Coronary artery (tissue), 2 donors: ENCODE results near the gene PAN2.
"Not testable (repeated sequence)": the region's sequence is repeated elsewhere in the genome, so short reads cannot be mapped to it uniquely, and the experiment has no call there.

ENCODE experiments used
- DNase-seq: peaks from one replicate; pipeline ENCODE4 v3.0.0-alpha.2; 2017; ENCODE audit warnings: low spot score
- H3K27ac ChIP-seq, 2 donors: fragments of 200-600 bp; sonication (generic); one replicate each; pipeline ENCODE4 v1.5.1; 2016 to 2019
- H3K4me3 ChIP-seq: fragments of 200-600 bp; sonication (generic); 2 replicates; pipeline ENCODE4 v1.5.1; 2016; ENCODE audit warnings: mild to moderate bottlenecking, moderate library complexity
- TF ChIP-seq, protein P1 (sequence below): fragments of 200-600 bp; sonication (generic); IDR thresholded peaks from one replicate; pipeline ENCODE4 v1.5.1; 2019; ENCODE audit warnings: antibody characterized with exemption

The PAN2 gene

DNA sequence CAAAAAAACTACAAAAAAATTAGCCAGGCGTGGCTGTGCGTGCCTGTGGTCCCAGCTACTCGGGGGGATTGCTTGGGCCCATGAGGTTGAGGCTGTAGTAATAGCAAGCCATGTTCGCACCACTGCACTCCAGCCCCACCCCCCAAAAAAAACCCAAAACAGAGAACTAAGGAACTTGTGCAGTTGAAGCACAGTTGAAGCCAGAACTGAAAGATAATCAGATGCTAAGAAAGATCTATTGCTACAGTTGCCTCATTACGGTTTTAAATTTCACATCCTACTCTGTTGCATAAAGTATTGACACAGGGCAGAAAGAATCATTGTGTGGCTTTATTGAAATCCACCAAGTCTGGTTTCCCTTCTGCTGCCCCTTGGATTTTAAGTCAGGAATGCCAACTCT is 37.5 kb downstream of the PAN2 start:
- no peak for DNase-seq
- Histone ChIP-seq H3K27ac (no peak overlapping the region), H3K4me3 (no peak overlapping the region)
- TF ChIP-seq, protein P1, sequence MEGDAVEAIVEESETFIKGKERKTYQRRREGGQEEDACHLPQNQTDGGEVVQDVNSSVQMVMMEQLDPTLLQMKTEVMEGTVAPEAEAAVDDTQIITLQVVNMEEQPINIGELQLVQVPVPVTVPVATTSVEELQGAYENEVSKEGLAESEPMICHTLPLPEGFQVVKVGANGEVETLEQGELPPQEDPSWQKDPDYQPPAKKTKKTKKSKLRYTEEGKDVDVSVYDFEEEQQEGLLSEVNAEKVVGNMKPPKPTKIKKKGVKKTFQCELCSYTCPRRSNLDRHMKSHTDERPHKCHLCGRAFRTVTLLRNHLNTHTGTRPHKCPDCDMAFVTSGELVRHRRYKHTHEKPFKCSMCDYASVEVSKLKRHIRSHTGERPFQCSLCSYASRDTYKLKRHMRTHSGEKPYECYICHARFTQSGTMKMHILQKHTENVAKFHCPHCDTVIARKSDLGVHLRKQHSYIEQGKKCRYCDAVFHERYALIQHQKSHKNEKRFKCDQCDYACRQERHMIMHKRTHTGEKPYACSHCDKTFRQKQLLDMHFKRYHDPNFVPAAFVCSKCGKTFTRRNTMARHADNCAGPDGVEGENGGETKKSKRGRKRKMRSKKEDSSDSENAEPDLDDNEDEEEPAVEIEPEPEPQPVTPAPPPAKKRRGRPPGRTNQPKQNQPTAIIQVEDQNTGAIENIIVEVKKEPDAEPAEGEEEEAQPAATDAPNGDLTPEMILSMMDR = no peak

GRCh38 chr12:56293795-56294194 is 40.0 kb downstream of the PAN2 start:
- TF ChIP-seq, protein P1 = no peak
- no peak overlapping the region for H3K4me3 ChIP-seq
- H3K27ac ChIP-seq = no peak overlapping the region
- no peak for DNase-seq

DNA sequence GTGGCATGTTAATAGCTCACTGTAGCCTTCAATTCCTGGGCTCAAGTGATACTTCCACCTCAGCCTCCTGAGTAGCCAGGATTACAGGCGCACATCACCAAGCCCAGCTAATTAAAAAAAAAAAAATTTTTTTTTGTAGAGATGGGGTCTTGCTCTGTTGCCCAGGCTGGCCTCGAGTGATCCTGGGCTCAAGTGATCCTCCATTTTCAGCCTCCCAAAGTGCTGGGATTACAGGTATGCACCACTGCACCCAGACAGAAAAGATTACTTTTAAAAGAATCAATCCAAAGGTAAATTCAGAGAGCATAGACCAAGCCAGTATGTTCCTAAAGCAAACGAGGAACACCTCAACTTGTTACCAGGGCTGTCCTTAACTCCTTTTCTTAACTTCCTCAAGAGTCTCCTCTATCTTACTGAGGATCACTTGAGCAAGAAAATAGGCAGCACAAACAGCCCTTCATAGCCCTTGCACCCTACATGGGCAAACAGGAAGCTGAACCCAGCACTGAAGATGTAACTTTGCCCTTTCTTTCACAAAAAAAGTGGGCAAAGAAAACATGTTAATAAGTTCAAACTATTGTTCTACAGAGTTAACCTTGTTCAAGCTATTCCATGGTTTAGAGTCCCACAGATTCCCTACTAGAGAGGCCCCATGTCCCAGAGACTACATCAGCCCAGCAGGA is 45.0 kb downstream of the PAN2 start:
- Histone ChIP-seq H3K27ac (no peak overlapping the region), H3K4me3 (no peak overlapping the region)
- no peak for DNase-seq
- TF ChIP-seq, protein P1 = no peak

DNA sequence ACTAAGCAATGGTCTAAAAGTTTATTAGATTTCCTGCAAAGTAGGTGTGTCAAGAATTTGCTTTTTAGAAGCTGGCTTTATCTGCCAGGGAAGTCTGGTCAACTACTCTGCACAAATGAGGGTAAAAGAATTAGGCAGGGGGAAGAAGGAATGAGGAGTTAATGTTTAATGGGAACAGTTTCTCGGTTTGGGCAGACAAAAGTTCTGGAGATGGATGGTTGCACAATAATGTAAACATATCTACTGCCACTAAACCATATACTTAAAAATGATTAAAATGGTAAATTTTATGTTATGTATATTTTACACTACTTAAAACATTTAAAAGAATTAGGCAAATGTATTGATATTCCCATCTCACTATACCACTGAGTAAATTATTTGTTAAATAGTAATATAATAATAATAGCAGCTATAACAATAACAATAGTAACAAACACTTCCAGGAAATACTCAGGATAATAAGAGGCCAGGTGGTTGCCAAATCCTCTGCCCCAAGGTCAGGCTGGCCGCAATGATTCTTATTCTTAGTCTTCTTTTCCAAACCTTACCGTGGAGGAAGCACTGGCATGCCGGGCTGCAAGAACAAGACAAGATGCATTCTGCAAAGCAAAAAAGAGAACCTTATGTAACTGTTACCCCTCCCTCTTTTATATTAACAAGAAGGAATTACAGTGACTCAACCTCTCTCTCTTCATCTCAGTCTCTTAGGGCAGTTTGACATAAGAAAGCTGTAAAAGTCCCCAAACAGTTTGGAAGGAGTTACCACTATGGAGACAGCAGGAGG is 47.6 kb downstream of the PAN2 start:
- no peak overlapping the region for H3K4me3 ChIP-seq
- TF ChIP-seq, protein P1 = no peak
- DNase-seq = no peak
- no peak overlapping the region for H3K27ac ChIP-seq

DNA sequence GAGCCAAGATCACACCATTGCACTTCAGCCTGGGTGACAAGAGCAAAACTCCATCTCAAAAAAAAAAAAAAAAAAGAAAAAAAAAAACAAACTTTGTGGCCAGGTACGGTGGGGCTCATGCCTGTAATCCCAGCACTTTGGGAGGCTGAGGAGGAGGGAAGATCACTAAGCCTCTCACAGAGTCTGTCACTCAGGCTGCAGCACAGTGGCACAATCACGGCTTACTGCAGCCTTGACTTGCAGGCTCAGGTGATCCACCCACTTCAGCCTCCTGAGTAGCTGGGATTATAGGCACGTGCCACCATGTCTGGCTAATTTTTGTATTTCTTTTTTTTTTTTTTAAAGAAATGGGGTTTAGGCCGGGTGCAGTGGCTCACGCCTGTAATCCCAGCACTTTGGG is 49.5 kb downstream of the PAN2 start:
- not testable (repeated sequence) for DNase-seq, H3K27ac ChIP-seq, H3K4me3 ChIP-seq

- Histone ChIP-seq H3K4me3 (no peak overlapping the region), H3K27ac (no peak overlapping the region)
- TF ChIP-seq, protein P1 = no peak
- no peak for DNase-seq
These were observed 51.2 kb downstream of the PAN2 start for GRCh38 chr12:56282579-56282978.

- TF ChIP-seq, protein P1 = no peak
- no peak overlapping the region for H3K4me3 ChIP-seq
- no peak for DNase-seq
- no peak overlapping the region for H3K27ac ChIP-seq
These were observed 51.8 kb downstream of the PAN2 start for GRCh38 chr12:56282030-56282429.
